GM18519 (cell line): ENCODE data around the gene BAIAP2.

Experiments
- ATAC-seq: cut with Tn5 transposase; IDR thresholded peaks from one replicate; pipeline ENCODE4 v1.9.1; 2021; ENCODE audit warnings: mild to moderate bottlenecking, moderate library complexity; ENCODE audit not compliant: unreplicated experiment, low FRiP score

The BAIAP2 gene

DNA sequence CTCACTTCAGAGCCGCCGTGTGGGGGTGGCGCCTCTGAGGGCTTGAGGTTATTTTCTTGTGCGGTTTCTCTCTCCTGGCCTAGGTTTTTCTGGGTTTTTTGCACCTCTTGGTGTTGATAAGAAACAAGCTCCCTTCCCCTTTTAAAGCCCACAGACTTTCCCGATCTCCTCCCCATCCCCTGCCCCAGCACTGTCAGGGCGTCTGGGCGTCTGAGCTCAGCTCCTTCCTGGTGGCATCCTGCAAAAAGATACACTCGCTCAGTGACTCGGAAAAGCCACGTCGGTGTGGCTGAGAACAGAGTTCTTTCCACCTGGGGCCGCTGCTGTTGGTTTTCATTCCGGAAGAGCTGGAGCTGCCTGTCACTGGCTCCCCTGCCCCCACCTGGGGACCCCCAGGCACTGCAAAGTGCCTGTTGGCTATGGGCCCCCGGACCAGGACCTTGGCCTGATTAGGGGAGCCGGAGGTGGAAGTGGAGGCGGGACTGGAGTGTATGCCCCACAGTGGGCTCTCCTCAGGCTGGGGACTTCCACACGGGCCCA, 14.5 kb downstream of the BAIAP2 start:
- no peak for ATAC-seq

DNA sequence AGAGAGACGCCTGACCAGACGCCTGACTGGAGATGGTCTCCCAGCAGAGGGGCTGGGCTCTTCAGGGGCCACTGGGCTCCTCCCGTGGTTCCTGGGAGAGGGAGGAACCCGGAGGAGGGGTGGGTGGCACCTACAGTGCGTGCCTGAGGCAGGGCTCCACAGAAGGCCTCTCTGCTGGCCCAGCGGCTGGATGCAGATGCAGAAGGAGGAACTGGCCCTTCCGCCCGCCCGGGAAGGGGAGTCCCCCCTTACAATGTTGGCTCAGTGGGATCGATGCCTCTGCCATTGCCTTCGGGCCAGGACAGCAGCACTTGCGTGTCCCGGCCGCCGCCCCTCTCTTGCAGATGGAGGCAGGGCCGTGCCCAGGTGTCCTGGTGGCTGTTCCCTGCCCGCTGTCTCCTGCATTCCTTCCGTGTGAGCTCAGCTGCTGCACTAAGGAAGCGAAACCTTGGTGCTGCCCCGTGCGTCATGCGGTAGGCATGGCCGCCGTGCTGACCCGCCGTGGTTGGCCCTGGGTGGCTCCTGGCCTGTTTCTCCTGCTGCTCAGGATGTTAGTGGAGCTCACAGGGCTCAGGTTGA, 15.1 kb downstream of the BAIAP2 start:
- no peak for ATAC-seq

GRCh38 chr17:81050645-81051625, 16.0 kb downstream of the BAIAP2 start:
- ATAC-seq = no peak

DNA sequence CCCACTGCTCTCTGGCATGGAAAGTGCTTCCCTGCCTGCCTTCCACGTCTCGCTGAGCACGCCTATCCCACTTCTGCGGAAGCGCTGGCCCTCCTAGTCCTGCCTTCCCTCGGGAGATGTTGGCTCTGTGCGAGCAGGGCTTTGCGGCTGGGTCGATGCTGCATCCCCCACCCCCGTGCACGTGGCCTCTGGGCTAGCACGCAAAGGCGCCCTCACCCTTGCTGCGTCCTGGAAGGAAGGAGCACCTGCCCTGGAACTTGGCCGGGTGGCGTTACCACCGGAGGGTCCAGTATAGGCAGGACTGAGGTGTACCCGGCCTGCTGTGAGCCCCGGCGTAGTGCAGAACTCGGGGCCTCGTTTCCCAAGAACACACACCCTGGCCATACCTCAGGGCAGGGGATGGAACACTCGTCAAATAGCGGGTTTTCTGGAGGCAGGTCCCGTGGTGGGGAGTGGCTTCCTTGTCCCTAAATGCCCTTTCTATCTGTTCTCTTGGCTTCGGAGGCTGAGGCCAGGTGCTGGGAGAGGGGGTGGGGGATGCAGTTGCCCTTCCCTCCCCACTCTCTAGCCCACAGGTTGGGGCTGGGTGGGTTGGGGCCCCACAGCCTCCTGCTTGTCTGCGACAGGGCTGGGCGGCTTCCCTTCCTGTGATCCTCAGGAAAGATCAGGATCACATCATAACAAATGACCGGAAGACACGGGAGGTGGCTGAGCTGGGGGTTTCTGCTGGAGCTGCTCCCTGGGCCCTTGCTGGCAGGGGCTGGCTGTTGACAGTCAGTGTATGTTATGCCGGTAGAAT, 17.4 kb downstream of the BAIAP2 start:
- ATAC-seq = no peak

- no peak for ATAC-seq
Observed at GRCh38 chr17:81053041-81053970, 18.4 kb downstream of the BAIAP2 start.

GRCh38 chr17:81054308-81054707, 19.4 kb downstream of the BAIAP2 start:
- ATAC-seq = no peak

- no peak for ATAC-seq
Observed at GRCh38 chr17:81054881-81055370, 20.0 kb downstream of the BAIAP2 start.

- ATAC-seq = no peak
Observed at GRCh38 chr17:81056312-81056711, 21.4 kb downstream of the BAIAP2 start.

- ATAC-seq = no peak
Observed at GRCh38 chr17:81057079-81057730, 22.3 kb downstream of the BAIAP2 start.

DNA sequence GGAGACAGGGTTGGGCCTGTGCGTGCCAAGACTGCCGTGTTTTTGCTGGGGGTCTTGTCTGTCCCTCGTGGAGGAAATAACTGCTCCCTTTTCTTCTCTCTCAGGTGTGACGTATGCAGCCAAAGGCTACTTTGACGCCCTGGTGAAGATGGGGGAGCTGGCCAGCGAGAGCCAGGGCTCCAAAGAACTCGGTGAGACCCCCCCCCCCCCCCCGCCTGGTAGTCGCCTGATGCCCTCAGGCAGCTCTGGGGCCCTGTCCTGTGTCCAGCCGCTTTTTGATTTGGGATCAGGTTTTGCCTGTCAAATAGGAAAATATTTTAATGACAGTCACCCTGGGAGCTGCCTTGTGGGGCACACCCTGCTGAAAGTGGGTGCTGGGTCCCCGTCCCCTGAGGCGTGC, 22.8 kb downstream of the BAIAP2 start:
- no peak for ATAC-seq

- ATAC-seq = no peak
Observed at GRCh38 chr17:81058263-81058871, 23.4 kb downstream of the BAIAP2 start.

GRCh38 chr17:81059026-81059425, 24.1 kb downstream of the BAIAP2 start:
- ATAC-seq = no peak

DNA sequence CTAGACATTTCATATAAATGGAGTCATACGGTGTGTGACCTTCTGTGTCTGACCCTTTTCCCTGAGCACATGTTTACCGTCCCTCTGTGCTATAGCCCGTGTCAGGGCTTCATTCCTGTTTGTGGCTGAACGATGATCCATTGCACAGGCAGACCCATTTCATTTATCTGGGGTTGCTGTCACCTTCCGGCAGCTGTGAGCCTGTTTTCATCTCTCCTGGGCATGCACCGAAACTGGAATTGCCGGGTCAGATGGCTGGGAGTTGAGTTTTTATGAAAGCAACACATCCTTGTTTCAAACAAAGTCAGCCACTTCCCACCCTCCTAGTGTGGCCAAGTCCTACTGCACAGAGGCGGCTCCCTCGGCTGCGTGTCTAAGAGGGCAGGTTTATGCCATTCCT, 25.5 kb downstream of the BAIAP2 start:
- no peak for ATAC-seq

DNA sequence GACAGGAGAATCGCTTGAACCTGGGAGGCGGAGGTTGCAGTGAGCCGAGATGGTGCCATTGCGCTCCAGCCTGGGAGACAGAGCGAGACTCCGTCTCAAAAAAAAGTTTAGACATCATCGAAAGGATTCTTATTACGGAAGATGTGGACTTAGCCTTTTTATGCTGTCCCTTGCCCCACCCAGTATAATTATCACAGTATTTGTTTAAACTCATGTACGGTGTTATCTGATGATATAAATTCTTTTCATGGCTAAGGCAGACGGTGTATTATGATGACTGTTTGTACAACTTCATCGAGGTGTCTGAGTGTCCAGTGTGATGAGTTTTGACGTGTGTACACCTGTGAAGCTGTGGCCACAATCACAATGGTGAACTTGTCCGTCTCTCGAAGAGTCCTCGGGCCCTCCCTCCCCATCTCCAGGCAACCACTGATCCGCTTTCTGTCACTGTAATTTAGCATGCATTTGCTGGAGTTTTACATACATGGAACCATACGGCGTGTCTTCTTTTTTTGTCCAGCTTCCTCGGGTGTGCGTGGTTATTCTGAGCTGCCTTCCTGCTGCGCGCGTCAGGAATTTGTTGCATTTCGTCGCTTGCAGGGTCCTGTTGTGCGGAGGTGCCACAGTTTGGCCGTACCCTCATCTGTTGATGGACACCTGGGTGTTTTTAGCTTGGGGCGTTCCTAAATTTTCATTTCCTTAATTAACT, 26.2 kb downstream of the BAIAP2 start:
- ATAC-seq = no peak

DNA sequence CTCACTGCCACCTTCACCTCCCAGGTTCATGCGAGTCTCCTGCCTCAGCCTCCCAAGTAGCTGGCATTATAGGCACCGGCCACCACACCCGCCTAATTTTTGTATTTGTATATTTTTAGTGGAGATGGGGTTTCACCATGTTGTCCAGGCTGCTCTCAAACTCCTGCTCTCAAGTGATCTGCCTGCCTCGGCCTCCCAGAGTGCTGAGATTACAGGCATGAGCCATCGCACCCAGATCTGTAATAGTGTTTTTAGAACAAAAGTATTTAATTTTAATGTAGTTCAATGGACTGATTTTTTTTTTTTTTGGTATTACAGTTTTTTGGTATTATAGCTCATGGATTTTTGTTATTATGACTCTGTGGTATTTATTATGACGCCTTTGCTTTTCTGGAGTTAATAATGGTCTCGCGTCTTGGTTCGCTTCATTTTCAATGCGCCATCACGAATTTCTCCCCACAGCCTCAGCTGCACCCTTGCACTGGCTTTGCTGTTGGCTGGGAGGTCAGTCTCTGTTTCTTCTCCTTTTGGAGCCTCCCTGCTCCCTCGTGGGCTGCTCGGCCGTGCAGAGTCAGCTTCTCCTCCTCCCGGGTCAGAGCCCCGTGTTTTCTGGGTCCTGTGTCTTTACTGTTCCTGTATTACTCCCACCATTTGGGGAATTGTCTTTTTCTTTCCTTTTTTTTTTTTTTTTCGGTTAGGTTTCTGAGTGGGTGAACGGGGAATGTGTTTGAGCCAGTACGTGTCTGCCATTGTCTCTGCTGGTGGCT, 27.2 kb downstream of the BAIAP2 start:
- no peak for ATAC-seq

GRCh38 chr17:81063106-81064093, 28.4 kb downstream of the BAIAP2 start:
- ATAC-seq = no peak
